Astrocyte (in vitro differentiated cells and primary cell): ENCODE results near the gene MBD2. TPM values are rescaled to one million over a fixed set of nuclear protein-coding genes. Genes with fewer than 3 reads are reported as not detected.

Source experiments
- DNase-seq: peaks from one replicate; pipeline ENCODE4 v3.0.0-alpha.2; 2010; ENCODE audit warnings: low read depth
- FAIRE-seq: peaks from 2 replicates; lab custom pipeline; 2011; peaks lifted over from hg19 to GRCh38; lab: Jason Lieb, UNC
- H2AFZ ChIP-seq: 2 replicates; pipeline ENCODE4 v1.6.0; 2012; ENCODE audit warnings: low read depth, low read length, inconsistent platforms
- H3K27ac ChIP-seq: 2 replicates; pipeline ENCODE4 v1.5.1; 2011; ENCODE audit warnings: low read depth, low read length, inconsistent platforms
- H3K27me3 ChIP-seq: 2 replicates; pipeline ENCODE4 v1.6.0; 2011; ENCODE audit warnings: low read length, inconsistent platforms; ENCODE audit not compliant: insufficient read depth
- H3K36me3 ChIP-seq: 2 replicates; pipeline ENCODE4 v1.5.1; 2011; ENCODE audit warnings: low read length, inconsistent platforms; ENCODE audit not compliant: insufficient read depth
- H3K4me1 ChIP-seq: 2 replicates; pipeline ENCODE4 v1.5.1; 2011; ENCODE audit warnings: low read length, inconsistent platforms; ENCODE audit not compliant: insufficient read depth
- H3K4me2 ChIP-seq: 2 replicates; pipeline ENCODE4 v1.6.0; 2012; ENCODE audit warnings: low read length, inconsistent platforms
- H3K4me3 ChIP-seq: 2 replicates; pipeline ENCODE4 v1.5.1; 2011; ENCODE audit warnings: low read depth, mild to moderate bottlenecking, low read length, inconsistent platforms; ENCODE audit not compliant: insufficient read depth
- H3K79me2 ChIP-seq: 2 replicates; pipeline ENCODE4 v1.6.0; 2012; ENCODE audit warnings: mild to moderate bottlenecking, low read length, inconsistent platforms; ENCODE audit not compliant: insufficient read depth
- H3K9ac ChIP-seq: 2 replicates; pipeline ENCODE4 v1.6.0; 2012; ENCODE audit warnings: mild to moderate bottlenecking, low read length, inconsistent platforms
- H3K9me3 ChIP-seq: 2 replicates; pipeline ENCODE4 v1.5.1; 2012; ENCODE audit warnings: low read depth, mild to moderate bottlenecking, low read length, inconsistent platforms; ENCODE audit not compliant: insufficient read depth
- H4K20me1 ChIP-seq: 2 replicates; pipeline ENCODE4 v1.6.0; 2012; ENCODE audit warnings: low read length, inconsistent platforms; ENCODE audit not compliant: insufficient read depth
- H3K27ac Mint-ChIP-seq: one replicate; pipeline ENCODE4 v1.8.0; 2021; ENCODE audit warnings: mild to moderate bottlenecking, mixed read lengths; ENCODE audit not compliant: unreplicated experiment
- H3K27me3 Mint-ChIP-seq: one replicate; pipeline ENCODE4 v1.8.0; 2021; ENCODE audit warnings: low read depth, mixed read lengths; ENCODE audit not compliant: unreplicated experiment
- H3K36me3 Mint-ChIP-seq: one replicate; pipeline ENCODE4 v1.8.0; 2021; ENCODE audit warnings: low read depth, mixed read lengths; ENCODE audit not compliant: unreplicated experiment
- H3K4me1 Mint-ChIP-seq: one replicate; pipeline ENCODE4 v1.8.0; 2021; ENCODE audit warnings: low read depth, mixed read lengths; ENCODE audit not compliant: unreplicated experiment
- H3K4me3 Mint-ChIP-seq: one replicate; pipeline ENCODE4 v1.8.0; 2021; ENCODE audit warnings: mild to moderate bottlenecking, moderate library complexity, mixed read lengths; ENCODE audit not compliant: unreplicated experiment
- H3K9me3 Mint-ChIP-seq: one replicate; pipeline ENCODE4 v1.8.0; 2021; ENCODE audit warnings: mild to moderate bottlenecking, mixed read lengths; ENCODE audit not compliant: unreplicated experiment
- CTCF ChIP-seq: IDR thresholded peaks from 2 replicates; pipeline ENCODE4 v1.5.1; 2011; ENCODE audit warnings: low read depth, mild to moderate bottlenecking, inconsistent platforms, low read length, moderate library complexity; ENCODE audit not compliant: insufficient read depth
- EZH2 ChIP-seq: IDR thresholded peaks from 2 replicates; pipeline ENCODE4 v1.6.1; 2012; ENCODE audit warnings: mild to moderate bottlenecking, low read length, inconsistent platforms; ENCODE audit not compliant: insufficient read depth
- total RNA-seq: library from RNA; stranded (reverse); gene quantifications from 2 replicates; pipeline ENCODE4 v1.2.1, GENCODE V29; 2021

Gene MBD2
- total RNA-seq, 1 donor from 2014 or later = 53.1 TPM

- Histone ChIP-seq H3K9ac (no peak overlapping the region), H3K9me3 (no peaks in the 10 kb centered on the region), H3K27ac (peak overlapping the region; percentile 7), H3K27me3 (no peaks in the 10 kb centered on the region), H3K79me2 (no peaks in the 10 kb centered on the region), H2AFZ (no peak overlapping the region), H3K4me1 (no peaks in the 10 kb centered on the region), H3K4me2 (no peak overlapping the region), H3K36me3 (no peaks in the 10 kb centered on the region), H4K20me1 (no peaks in the 10 kb centered on the region), H3K4me3 (no peak overlapping the region)
- Mint-ChIP-seq H3K36me3 (peaks cover 23% of the 10 kb centered on the region), H3K9me3 (peaks cover 19% of the 10 kb centered on the region), H3K4me1 (no peaks in the 10 kb centered on the region), H3K27me3 (no peaks in the 10 kb centered on the region), H3K27ac (no peak overlapping the region), H3K4me3 (no peak overlapping the region)
- FAIRE-seq = no peak
- DNase-seq = peak; percentile 66
- TF ChIP-seq CTCF = no peak
- TF ChIP-seq EZH2 = no peak
Observed at GRCh38 chr18:54140641-54141040, 83.8 kb downstream of the MBD2 start.

- H3K4me1 Mint-ChIP-seq = peaks cover 9% of the 10 kb centered on the region
- Histone ChIP-seq H3K9me3 (no peaks in the 10 kb centered on the region), H3K79me2 (no peaks in the 10 kb centered on the region), H3K4me2 (no peak overlapping the region), H3K27me3 (no peaks in the 10 kb centered on the region), H2AFZ (no peak overlapping the region), H4K20me1 (no peaks in the 10 kb centered on the region), H3K4me3 (no peak overlapping the region), H3K36me3 (no peaks in the 10 kb centered on the region), H3K27ac (no peak overlapping the region), H3K9ac (no peak overlapping the region), H3K4me1 (no peaks in the 10 kb centered on the region)
- peaks cover 10% of the 10 kb centered on the region for H3K36me3 Mint-ChIP-seq
- no peak for FAIRE-seq
- peaks cover 12% of the 10 kb centered on the region for H3K9me3 Mint-ChIP-seq
- no peak overlapping the region for H3K4me3 Mint-ChIP-seq
- H3K27ac Mint-ChIP-seq = no peak overlapping the region
- no peaks in the 10 kb centered on the region for H3K27me3 Mint-ChIP-seq
- no peak for DNase-seq
- no peak for TF ChIP-seq CTCF
- TF ChIP-seq EZH2 = no peak
Observed at GRCh38 chr18:54135216-54135615, 89.3 kb downstream of the MBD2 start.

- Histone ChIP-seq H3K27ac (no peak overlapping the region), H3K4me2 (no peak overlapping the region), H3K9ac (no peak overlapping the region), H3K9me3 (no peaks in the 10 kb centered on the region), H3K79me2 (no peaks in the 10 kb centered on the region), H3K36me3 (no peaks in the 10 kb centered on the region), H2AFZ (no peak overlapping the region), H3K27me3 (no peaks in the 10 kb centered on the region), H3K4me1 (no peaks in the 10 kb centered on the region), H3K4me3 (no peak overlapping the region), H4K20me1 (no peaks in the 10 kb centered on the region)
- peaks cover 20% of the 10 kb centered on the region for H3K4me1 Mint-ChIP-seq
- H3K9me3 Mint-ChIP-seq = peaks cover 7% of the 10 kb centered on the region
- H3K27me3 Mint-ChIP-seq = no peaks in the 10 kb centered on the region
- peaks cover 2% of the 10 kb centered on the region for H3K36me3 Mint-ChIP-seq
- DNase-seq = no peak
- no peak for FAIRE-seq
- H3K4me3 Mint-ChIP-seq = no peak overlapping the region
- TF ChIP-seq EZH2 (no peak), CTCF (no peak)
- no peak overlapping the region for H3K27ac Mint-ChIP-seq
Observed at GRCh38 chr18:54134053-54134452, 90.4 kb downstream of the MBD2 start.
